Measurements from ENCODE around the gene BRIP1. TPM values are rescaled to one million over a fixed set of nuclear protein-coding genes. Genes with fewer than 3 reads are reported as not detected.
"Not testable (repeated sequence)": the region's sequence is repeated elsewhere in the genome, so short reads cannot be mapped to it uniquely, and the experiment has no call there.

The BRIP1 gene
- total RNA-seq, 1 experiment from 2014 or later, result 38.4 TPM

- Histone ChIP-seq H3K4me3 (no peak overlapping the region), H3K27ac (no peak overlapping the region), H3K9me3 (replicated peaks) (no peaks in the 10 kb centered on the region), H3K4me1 (no peaks in the 10 kb centered on the region), H3K27me3 (no peaks in the 10 kb centered on the region), H3K36me3 (peaks cover 51% of the 10 kb centered on the region)
- no peak for DNase-seq
These were observed 78.8 kb downstream of the BRIP1 start for GRCh38 chr17:61784510-61784909.

- Histone ChIP-seq H3K36me3 (peaks cover 51% of the 10 kb centered on the region), H3K9me3 (replicated peaks) (no peaks in the 10 kb centered on the region), H3K27ac (no peak overlapping the region), H3K27me3 (no peaks in the 10 kb centered on the region), H3K4me1 (no peaks in the 10 kb centered on the region), H3K4me3 (no peak overlapping the region)
- no peak for DNase-seq
These were observed 79.6 kb downstream of the BRIP1 start for GRCh38 chr17:61783556-61784304.

GRCh38 chr17:61783120-61783519 is 80.2 kb downstream of the BRIP1 start:
- no peaks in the 10 kb centered on the region for H3K4me1 ChIP-seq
- H3K4me3 ChIP-seq, result no peak overlapping the region
- no peaks in the 10 kb centered on the region for H3K27me3 ChIP-seq
- no peaks in the 10 kb centered on the region for H3K9me3 ChIP-seq (replicated peaks)
- H3K36me3 ChIP-seq, result peaks cover 50% of the 10 kb centered on the region
- no peak overlapping the region for H3K27ac ChIP-seq
- DNase-seq, result no peak

- Histone ChIP-seq H3K4me3 (no peak overlapping the region), H3K27me3 (no peaks in the 10 kb centered on the region), H3K9me3 (replicated peaks) (no peaks in the 10 kb centered on the region), H3K4me1 (no peaks in the 10 kb centered on the region), H3K27ac (no peak overlapping the region), H3K36me3 (peaks cover 45% of the 10 kb centered on the region)
- no peak for DNase-seq
These were observed 80.6 kb downstream of the BRIP1 start for GRCh38 chr17:61782683-61783082.

- no peaks in the 10 kb centered on the region for H3K27me3 ChIP-seq
- peaks cover 8% of the 10 kb centered on the region; the same call in 1 of the 2 replicates for H3K9me3 ChIP-seq (replicated peaks)
- no peak for DNase-seq
- no peak overlapping the region for H3K4me3 ChIP-seq
- H3K27ac ChIP-seq, result no peak overlapping the region
- peaks cover 39% of the 10 kb centered on the region for H3K36me3 ChIP-seq
- peaks cover 1% of the 10 kb centered on the region; the same call in 1 of the 2 replicates for H3K4me1 ChIP-seq
These were observed 88.0 kb downstream of the BRIP1 start for GRCh38 chr17:61775364-61775763.

GRCh38 chr17:61774724-61775123 is 88.6 kb downstream of the BRIP1 start:
- H3K27ac ChIP-seq, result no peak overlapping the region
- no peak for DNase-seq
- H3K4me3 ChIP-seq, result no peak overlapping the region
- H3K36me3 ChIP-seq, result peaks cover 34% of the 10 kb centered on the region
- no peaks in the 10 kb centered on the region for H3K27me3 ChIP-seq
- peaks cover 8% of the 10 kb centered on the region; the same call in 1 of the 2 replicates for H3K9me3 ChIP-seq (replicated peaks)
- H3K4me1 ChIP-seq, result peaks cover 6% of the 10 kb centered on the region; the same call in 1 of the 2 replicates

- peaks cover 12% of the 10 kb centered on the region; the same call in 1 of the 2 replicates for H3K4me1 ChIP-seq
- H3K9me3 ChIP-seq (replicated peaks); H3K27ac ChIP-seq; H3K4me3 ChIP-seq; H3K27me3 ChIP-seq; DNase-seq: not testable (repeated sequence)
- H3K36me3 ChIP-seq, result peaks cover 36% of the 10 kb centered on the region
These were observed 89.2 kb downstream of the BRIP1 start for GRCh38 chr17:61774087-61774486.

GRCh38 chr17:61770752-61771533 is 92.4 kb downstream of the BRIP1 start:
- no peak for DNase-seq
- Histone ChIP-seq H3K4me1 (peaks cover 12% of the 10 kb centered on the region; the same call in 1 of the 2 replicates), H3K4me3 (no peak overlapping the region), H3K27ac (no peak overlapping the region), H3K36me3 (peaks cover 51% of the 10 kb centered on the region), H3K27me3 (no peaks in the 10 kb centered on the region), H3K9me3 (replicated peaks) (peaks cover 8% of the 10 kb centered on the region; the same call in 1 of the 2 replicates)

GRCh38 chr17:61770043-61770442 is 93.3 kb downstream of the BRIP1 start:
- H3K27me3 ChIP-seq, result no peaks in the 10 kb centered on the region
- H3K27ac ChIP-seq, result peak overlapping the region; percentile 40
- H3K9me3 ChIP-seq (replicated peaks), result peaks cover 8% of the 10 kb centered on the region; the same call in 1 of the 2 replicates
- H3K4me3 ChIP-seq, result no peak overlapping the region
- peaks cover 54% of the 10 kb centered on the region for H3K36me3 ChIP-seq
- peak; percentile 54 to 86 for DNase-seq
- H3K4me1 ChIP-seq, result peaks cover 12% of the 10 kb centered on the region; the same call in 1 of the 2 replicates

GRCh38 chr17:61768405-61768804 is 94.9 kb downstream of the BRIP1 start:
- peaks cover 51% of the 10 kb centered on the region for H3K36me3 ChIP-seq
- peaks cover 12% of the 10 kb centered on the region; the same call in 1 of the 2 replicates for H3K4me1 ChIP-seq
- no peak for DNase-seq
- H3K27ac ChIP-seq, result no peak overlapping the region
- no peaks in the 10 kb centered on the region for H3K27me3 ChIP-seq
- no peak overlapping the region for H3K4me3 ChIP-seq
- H3K9me3 ChIP-seq (replicated peaks), result peaks cover 8% of the 10 kb centered on the region; the same call in 1 of the 2 replicates

GRCh38 chr17:61766520-61766919 is 96.8 kb downstream of the BRIP1 start:
- H3K4me3 ChIP-seq, result no peak overlapping the region
- H3K27me3 ChIP-seq, result no peaks in the 10 kb centered on the region
- H3K27ac ChIP-seq, result no peak overlapping the region
- H3K4me1 ChIP-seq, result peaks cover 12% of the 10 kb centered on the region; the same call in 1 of the 2 replicates
- peaks cover 57% of the 10 kb centered on the region for H3K36me3 ChIP-seq
- no peak for DNase-seq
- H3K9me3 ChIP-seq (replicated peaks), result peaks cover 6% of the 10 kb centered on the region; the same call in 1 of the 2 replicates

- peaks cover 53% of the 10 kb centered on the region for H3K36me3 ChIP-seq
- no peak overlapping the region for H3K4me3 ChIP-seq
- H3K9me3 ChIP-seq (replicated peaks), result no peaks in the 10 kb centered on the region; the same call in 1 of the 2 replicates
- H3K27ac ChIP-seq, result no peak overlapping the region
- DNase-seq, result no peak
- H3K4me1 ChIP-seq, result peaks cover 8% of the 10 kb centered on the region; the same call in 1 of the 2 replicates
- H3K27me3 ChIP-seq, result no peaks in the 10 kb centered on the region
These were observed 98.5 kb downstream of the BRIP1 start for GRCh38 chr17:61764846-61765245.

- no peak for DNase-seq
- H3K9me3 ChIP-seq (replicated peaks), result no peaks in the 10 kb centered on the region
- H3K4me3 ChIP-seq, result no peak overlapping the region
- no peaks in the 10 kb centered on the region for H3K27me3 ChIP-seq
- peaks cover 52% of the 10 kb centered on the region for H3K36me3 ChIP-seq
- H3K27ac ChIP-seq, result no peak overlapping the region
- H3K4me1 ChIP-seq, result no peaks in the 10 kb centered on the region
These were observed 101.5 kb downstream of the BRIP1 start for GRCh38 chr17:61761827-61762226.

GRCh38 chr17:61759362-61759761 is 104.0 kb downstream of the BRIP1 start:
- Histone ChIP-seq H3K9me3 (replicated peaks) (no peaks in the 10 kb centered on the region), H3K27ac (no peak overlapping the region), H3K4me3 (no peak overlapping the region), H3K4me1 (no peaks in the 10 kb centered on the region), H3K27me3 (no peaks in the 10 kb centered on the region), H3K36me3 (peaks cover 51% of the 10 kb centered on the region)
- DNase-seq, result no peak

GRCh38 chr17:61758430-61758829 is 104.9 kb downstream of the BRIP1 start:
- DNase-seq, result no peak
- Histone ChIP-seq H3K4me1 (no peaks in the 10 kb centered on the region), H3K36me3 (peaks cover 49% of the 10 kb centered on the region), H3K9me3 (replicated peaks) (no peaks in the 10 kb centered on the region), H3K4me3 (no peak overlapping the region), H3K27ac (no peak overlapping the region), H3K27me3 (no peaks in the 10 kb centered on the region)
